ENCODE data around the gene OR2AJ1. TPM values are rescaled to one million over a fixed set of nuclear protein-coding genes. Genes with fewer than 3 reads are reported as not detected.

The OR2AJ1 gene
- not detected for polyA plus RNA-seq (2013, experiment 1 of 2)
- polyA plus RNA-seq (2013, experiment 2 of 2), result not detected

- H3K56ac ChIP-seq (ENCODE audit: low read length), result no peak within 1 kb of the TSS
- no peaks in the 10 kb centered on the region for H3K79me2 ChIP-seq (ENCODE audit: control insufficient read depth, insufficient read depth, low read length)
- no peak within 1 kb of the TSS for H3K4me2 ChIP-seq (ENCODE audit: low read length)
- H3K18ac ChIP-seq (ENCODE audit: low read length), result no peak within 1 kb of the TSS
- H3K27ac ChIP-seq (ENCODE audit: low read depth, low read length), result no peak within 1 kb of the TSS
- no peak within 1 kb of the TSS for H2AK5ac ChIP-seq (ENCODE audit: low read length)
- no peak within 1 kb of the TSS for H4K8ac ChIP-seq (ENCODE audit: low read depth, low read length)
- no peaks in the 10 kb centered on the region for H3K79me1 ChIP-seq (ENCODE audit: low read length)
- no peak within 1 kb of the TSS for H4K5ac ChIP-seq (ENCODE audit: low read length)
- H3K23ac ChIP-seq (ENCODE audit: low read length), result no peak within 1 kb of the TSS
- H2BK15ac ChIP-seq (replicated peaks; ENCODE audit: low read depth), result no peak within 1 kb of the TSS
- H3K27me3 ChIP-seq (ENCODE audit: insufficient read depth, low read length, poor library complexity), result no peaks in the 10 kb centered on the region
- H3K4ac ChIP-seq (ENCODE audit: low read depth, low read length), result no peak within 1 kb of the TSS
- no peak within 1 kb of the TSS for H3K4me3 ChIP-seq (ENCODE audit: low read length)
- no peaks in the 10 kb centered on the region for H3K4me1 ChIP-seq (ENCODE audit: control insufficient read depth, low read depth, low read length)
- H2BK120ac ChIP-seq (ENCODE audit: low read depth, low read length), result no peak within 1 kb of the TSS
- WGBS (ENCODE audit: extremely low coverage, insufficient coverage, low lambda C conversion rate), result no CpG with 5 or more reads among the region's 9 CpGs
- H3K36me3 ChIP-seq (ENCODE audit: control insufficient read depth, insufficient read depth, low read length), result no peaks in the 10 kb centered on the region
- DNase-seq, result no peak
- no peak within 1 kb of the TSS for H2BK5ac ChIP-seq (ENCODE audit: low read length)
- no peak within 1 kb of the TSS for H3K9ac ChIP-seq (ENCODE audit: low read length)
These were observed at the start of gene OR2AJ1 for GRCh38 chr1:247924868-247925267. Gene OR2AJ1 (plus strand): TSS chr1:247924889. CDS start chr1:247933769, 8,880 bp downstream.

GRCh38 chr1:247883346-247883745 lies 41.3 kb upstream of the OR2AJ1 start:
- Histone ChIP-seq H2AK5ac (ENCODE audit: low read length) (no peak overlapping the region), H3K4me1 (ENCODE audit: control insufficient read depth, low read depth, low read length) (no peaks in the 10 kb centered on the region), H3K4ac (ENCODE audit: low read depth, low read length) (no peak overlapping the region), H3K18ac (ENCODE audit: low read length) (no peak overlapping the region), H2BK5ac (ENCODE audit: low read length) (no peak overlapping the region), H3K9ac (ENCODE audit: low read length) (no peak overlapping the region), H3K79me1 (ENCODE audit: low read length) (no peaks in the 10 kb centered on the region), H3K79me2 (ENCODE audit: control insufficient read depth, insufficient read depth, low read length) (no peaks in the 10 kb centered on the region), H3K27me3 (ENCODE audit: insufficient read depth, low read length, poor library complexity) (no peaks in the 10 kb centered on the region), H2BK15ac (replicated peaks; ENCODE audit: low read depth) (no peak overlapping the region), H3K23ac (ENCODE audit: low read length) (no peak overlapping the region), H4K5ac (ENCODE audit: low read length) (no peak overlapping the region), H3K4me2 (ENCODE audit: low read length) (no peak overlapping the region), H3K4me3 (ENCODE audit: low read length) (no peak overlapping the region), H2BK120ac (ENCODE audit: low read depth, low read length) (no peak overlapping the region), H3K36me3 (ENCODE audit: control insufficient read depth, insufficient read depth, low read length) (no peaks in the 10 kb centered on the region), H3K56ac (ENCODE audit: low read length) (no peak overlapping the region), H3K27ac (ENCODE audit: low read depth, low read length) (no peak overlapping the region), H4K8ac (ENCODE audit: low read depth, low read length) (no peak overlapping the region)
- DNase-seq, result peak; percentile 33
- no CpG with 5 or more reads among the region's 9 CpGs for WGBS (ENCODE audit: extremely low coverage, insufficient coverage, low lambda C conversion rate)

- H2BK15ac ChIP-seq (replicated peaks; ENCODE audit: low read depth), result no peak overlapping the region
- no peak overlapping the region for H3K4me2 ChIP-seq (ENCODE audit: low read length)
- H3K79me1 ChIP-seq (ENCODE audit: low read length), result no peaks in the 10 kb centered on the region
- H3K27me3 ChIP-seq (ENCODE audit: insufficient read depth, low read length, poor library complexity), result no peaks in the 10 kb centered on the region
- H2BK5ac ChIP-seq (ENCODE audit: low read length), result no peak overlapping the region
- H3K36me3 ChIP-seq (ENCODE audit: control insufficient read depth, insufficient read depth, low read length), result no peaks in the 10 kb centered on the region
- no peaks in the 10 kb centered on the region for H3K4me1 ChIP-seq (ENCODE audit: control insufficient read depth, low read depth, low read length)
- no peak overlapping the region for H3K4me3 ChIP-seq (ENCODE audit: low read length)
- no peak overlapping the region for H3K56ac ChIP-seq (ENCODE audit: low read length)
- H2AK5ac ChIP-seq (ENCODE audit: low read length), result no peak overlapping the region
- H3K18ac ChIP-seq (ENCODE audit: low read length), result no peak overlapping the region
- H3K79me2 ChIP-seq (ENCODE audit: control insufficient read depth, insufficient read depth, low read length), result no peaks in the 10 kb centered on the region
- H2BK120ac ChIP-seq (ENCODE audit: low read depth, low read length), result no peak overlapping the region
- H3K9ac ChIP-seq (ENCODE audit: low read length), result no peak overlapping the region
- H3K23ac ChIP-seq (ENCODE audit: low read length), result no peak overlapping the region
- no peak overlapping the region for H4K5ac ChIP-seq (ENCODE audit: low read length)
- H3K4ac ChIP-seq (ENCODE audit: low read depth, low read length), result no peak overlapping the region
- no peak overlapping the region for H3K27ac ChIP-seq (ENCODE audit: low read depth, low read length)
- no CpG with 5 or more reads among the region's 10 CpGs for WGBS (ENCODE audit: extremely low coverage, insufficient coverage, low lambda C conversion rate)
- no peak overlapping the region for H4K8ac ChIP-seq (ENCODE audit: low read depth, low read length)
- no peak for DNase-seq
These were observed 39.8 kb upstream of the OR2AJ1 start for GRCh38 chr1:247884797-247885413.

- H3K79me2 ChIP-seq (ENCODE audit: control insufficient read depth, insufficient read depth, low read length), result no peaks in the 10 kb centered on the region
- H2BK15ac ChIP-seq (replicated peaks; ENCODE audit: low read depth), result no peak within 1 kb of the TSS
- H2BK5ac ChIP-seq (ENCODE audit: low read length), result no peak within 1 kb of the TSS
- H3K36me3 ChIP-seq (ENCODE audit: control insufficient read depth, insufficient read depth, low read length), result no peaks in the 10 kb centered on the region
- H3K18ac ChIP-seq (ENCODE audit: low read length), result no peak within 1 kb of the TSS
- DNase-seq, result no peak
- H2BK120ac ChIP-seq (ENCODE audit: low read depth, low read length), result no peak within 1 kb of the TSS
- WGBS (ENCODE audit: extremely low coverage, insufficient coverage, low lambda C conversion rate), result no CpG with 5 or more reads among the region's 2 CpGs
- H3K4me2 ChIP-seq (ENCODE audit: low read length), result no peak within 1 kb of the TSS
- no peak within 1 kb of the TSS for H3K56ac ChIP-seq (ENCODE audit: low read length)
- H4K5ac ChIP-seq (ENCODE audit: low read length), result no peak within 1 kb of the TSS
- H3K23ac ChIP-seq (ENCODE audit: low read length), result no peak within 1 kb of the TSS
- no peak within 1 kb of the TSS for H4K8ac ChIP-seq (ENCODE audit: low read depth, low read length)
- H3K4me3 ChIP-seq (ENCODE audit: low read length), result no peak within 1 kb of the TSS
- H3K9ac ChIP-seq (ENCODE audit: low read length), result no peak within 1 kb of the TSS
- no peak within 1 kb of the TSS for H3K27ac ChIP-seq (ENCODE audit: low read depth, low read length)
- no peaks in the 10 kb centered on the region for H3K79me1 ChIP-seq (ENCODE audit: low read length)
- H3K27me3 ChIP-seq (ENCODE audit: insufficient read depth, low read length, poor library complexity), result no peaks in the 10 kb centered on the region
- no peaks in the 10 kb centered on the region for H3K4me1 ChIP-seq (ENCODE audit: control insufficient read depth, low read depth, low read length)
- H3K4ac ChIP-seq (ENCODE audit: low read depth, low read length), result no peak within 1 kb of the TSS
- no peak within 1 kb of the TSS for H2AK5ac ChIP-seq (ENCODE audit: low read length)
These were observed 29.5 kb upstream of the OR2AJ1 start, which contains the start of gene OR2W3 for GRCh38 chr1:247895163-247895637. Gene OR2W3 (plus strand): TSS chr1:247895587. CDS start chr1:247895587, 0 bp downstream.

GRCh38 chr1:247895976-247896375 lies 28.7 kb upstream of the OR2AJ1 start:
- Histone ChIP-seq H2BK120ac (ENCODE audit: low read depth, low read length) (no peak overlapping the region), H3K9ac (ENCODE audit: low read length) (no peak overlapping the region), H3K23ac (ENCODE audit: low read length) (no peak overlapping the region), H3K79me1 (ENCODE audit: low read length) (no peaks in the 10 kb centered on the region), H3K4me2 (ENCODE audit: low read length) (no peak overlapping the region), H2BK15ac (replicated peaks; ENCODE audit: low read depth) (no peak overlapping the region), H3K4me1 (ENCODE audit: control insufficient read depth, low read depth, low read length) (no peaks in the 10 kb centered on the region), H3K4me3 (ENCODE audit: low read length) (no peak overlapping the region), H3K4ac (ENCODE audit: low read depth, low read length) (no peak overlapping the region), H3K56ac (ENCODE audit: low read length) (no peak overlapping the region), H3K27me3 (ENCODE audit: insufficient read depth, low read length, poor library complexity) (no peaks in the 10 kb centered on the region), H3K79me2 (ENCODE audit: control insufficient read depth, insufficient read depth, low read length) (no peaks in the 10 kb centered on the region), H3K36me3 (ENCODE audit: control insufficient read depth, insufficient read depth, low read length) (no peaks in the 10 kb centered on the region), H4K5ac (ENCODE audit: low read length) (no peak overlapping the region), H3K27ac (ENCODE audit: low read depth, low read length) (no peak overlapping the region), H4K8ac (ENCODE audit: low read depth, low read length) (no peak overlapping the region), H2BK5ac (ENCODE audit: low read length) (no peak overlapping the region), H3K18ac (ENCODE audit: low read length) (no peak overlapping the region), H2AK5ac (ENCODE audit: low read length) (no peak overlapping the region)
- WGBS (ENCODE audit: extremely low coverage, insufficient coverage, low lambda C conversion rate), result no CpG with 5 or more reads among the region's 14 CpGs
- no peak for DNase-seq

- Histone ChIP-seq H3K4me3 (ENCODE audit: low read length) (no peak overlapping the region), H3K79me2 (ENCODE audit: control insufficient read depth, insufficient read depth, low read length) (no peaks in the 10 kb centered on the region), H3K79me1 (ENCODE audit: low read length) (no peaks in the 10 kb centered on the region), H2BK120ac (ENCODE audit: low read depth, low read length) (no peak overlapping the region), H4K8ac (ENCODE audit: low read depth, low read length) (no peak overlapping the region), H3K36me3 (ENCODE audit: control insufficient read depth, insufficient read depth, low read length) (no peaks in the 10 kb centered on the region), H3K9ac (ENCODE audit: low read length) (no peak overlapping the region), H2AK5ac (ENCODE audit: low read length) (no peak overlapping the region), H3K56ac (ENCODE audit: low read length) (no peak overlapping the region), H2BK15ac (replicated peaks; ENCODE audit: low read depth) (no peak overlapping the region), H2BK5ac (ENCODE audit: low read length) (no peak overlapping the region), H3K4me1 (ENCODE audit: control insufficient read depth, low read depth, low read length) (no peaks in the 10 kb centered on the region), H3K4me2 (ENCODE audit: low read length) (no peak overlapping the region), H3K27me3 (ENCODE audit: insufficient read depth, low read length, poor library complexity) (no peaks in the 10 kb centered on the region), H3K18ac (ENCODE audit: low read length) (no peak overlapping the region), H3K4ac (ENCODE audit: low read depth, low read length) (no peak overlapping the region), H3K23ac (ENCODE audit: low read length) (no peak overlapping the region), H4K5ac (ENCODE audit: low read length) (no peak overlapping the region), H3K27ac (ENCODE audit: low read depth, low read length) (no peak overlapping the region)
- WGBS (ENCODE audit: extremely low coverage, insufficient coverage, low lambda C conversion rate), result no CpG with 5 or more reads among the region's 6 CpGs
- no peak for DNase-seq
These were observed 20.6 kb upstream of the OR2AJ1 start for GRCh38 chr1:247904122-247904521.
